Panc1 (cell line): ENCODE results near the gene PPP1R36. TPM values are rescaled to one million over a fixed set of nuclear protein-coding genes. Genes with fewer than 3 reads are reported as not detected.
A peak's percentile ranks its signal among the peaks of the same experiment; 100 is the strongest.

ENCODE experiments used
- ATAC-seq: fragments of 200-7000 bp; cut with Tn5 transposase; 2 replicates; pipeline ENCODE4 v1.9.1; 2020; ENCODE audit warnings: mild to moderate bottlenecking, moderate library complexity
- BruUV-seq: library from RNA; stranded (reverse); fragments of 400-500 nt; replicated peaks from 2 replicates; lab custom pipeline; 2021; lab: Mats Ljungman, UMichigan
- CTCF ChIA-PET: fragments of 300-600 bp; sonication (Branson Sonifier 250); formaldehyde crosslinking; loops from one replicate; lab custom pipeline; 2022; ENCODE audit warnings: antibody characterized with exemption; lab: Charles Lee
- POLR2A ChIA-PET: fragments of 300-600 bp; sonication (Branson Sonifier 250); formaldehyde crosslinking; loops from one replicate; lab custom pipeline; 2022; ENCODE audit warnings: antibody characterized with exemption; lab: Charles Lee
- DNase-seq: peaks from one replicate; pipeline ENCODE4 v3.0.0-alpha.2; 2010; ENCODE audit warnings: low read depth, low spot score
- H3K27ac ChIP-seq: 2 replicates; pipeline ENCODE4 v1.5.1; 2011; ENCODE audit warnings: mild to moderate bottlenecking, low read length, inconsistent platforms
- H3K27me3 ChIP-seq: fragments of 200-500 bp; sonication (Bioruptor generic); 2 replicates; pipeline ENCODE4 v1.6.0; 2014; ENCODE audit warnings: low read length, inconsistent platforms; ENCODE audit not compliant: control insufficient read depth, insufficient read depth
- H3K36me3 ChIP-seq: fragments of 200-500 bp; sonication (Bioruptor generic); 2 replicates; pipeline ENCODE4 v1.5.1; 2014; ENCODE audit warnings: inconsistent platforms, mild to moderate bottlenecking, low read length, moderate library complexity; ENCODE audit not compliant: control insufficient read depth, insufficient read depth
- H3K4me1 ChIP-seq: 2 replicates; pipeline ENCODE4 v1.5.1; 2011; ENCODE audit warnings: inconsistent platforms, mild to moderate bottlenecking, low read length, moderate library complexity; ENCODE audit not compliant: control insufficient read depth, insufficient read depth
- H3K4me3 ChIP-seq, 2 experiments: 2 replicates each; pipeline ENCODE4 v1.5.1; 2011 to 2012; ENCODE audit warnings: low read depth in 2 of 2, low read length in 2 of 2, mild to moderate bottlenecking in 2 of 2, inconsistent platforms in 1 of 2, moderate library complexity in 1 of 2
- H3K9me3 ChIP-seq: fragments of 200-500 bp; sonication (Bioruptor generic); 2 replicates; pipeline ENCODE4 v1.5.1; 2014; ENCODE audit warnings: low read depth, mild to moderate bottlenecking, inconsistent platforms, low read length, moderate library complexity; ENCODE audit not compliant: control insufficient read depth, insufficient read depth
- CTCF ChIP-seq: fragments of 450-650 bp; IDR thresholded peaks from 2 replicates; pipeline ENCODE4 v1.5.1; 2017; ENCODE audit warnings: mild to moderate bottlenecking
- POLR2AphosphoS5 ChIP-seq: IDR thresholded peaks from 2 replicates; pipeline ENCODE4 v1.6.1; 2012; ENCODE audit warnings: mild to moderate bottlenecking, low read depth, low read length, moderate library complexity
- REST ChIP-seq, 2 experiments: IDR thresholded peaks; 2 replicates each; pipeline ENCODE4 v1.6.1; 2011 to 2012; ENCODE audit warnings: low read depth in 2 of 2, control low read depth in 1 of 2, low read length in 1 of 2, mild to moderate bottlenecking in 1 of 2, moderate library complexity in 1 of 2; ENCODE audit not compliant: insufficient read depth in 1 of 2
- SIN3A ChIP-seq: IDR thresholded peaks from 2 replicates; pipeline ENCODE4 v1.6.1; 2012; ENCODE audit warnings: low read depth, mild to moderate bottlenecking, low read length, moderate library complexity, borderline replicate concordance; ENCODE audit not compliant: insufficient read depth
- TCF7L2 ChIP-seq: IDR thresholded peaks from 2 replicates; pipeline ENCODE4 v1.6.1; 2011; ENCODE audit warnings: mild to moderate bottlenecking, low read depth, low read length, inconsistent platforms
- in situ Hi-C: cut with HindIII; loops from 2 replicates; pipeline ENCODE4 v1.10.0; 2016; ENCODE audit warnings: low sequenced_read_pairs, low pct_unique_long_range_greater_than_20kb
- intact Hi-C: fragments of 100-400 bp; cut with micrococcal nuclease; formaldehyde crosslinking; loops from one replicate; pipeline ENCODE4 v1.10.0; 2022; ENCODE audit not compliant: unreplicated experiment
- total RNA-seq: library from RNA; stranded (reverse); gene quantifications from one replicate; pipeline ENCODE4 v1.2.1, GENCODE V29; 2021; ENCODE audit not compliant: unreplicated experiment

PPP1R36 gene
- total RNA-seq, 1 experiment from 2014 or later = 0.69 TPM

DNA sequence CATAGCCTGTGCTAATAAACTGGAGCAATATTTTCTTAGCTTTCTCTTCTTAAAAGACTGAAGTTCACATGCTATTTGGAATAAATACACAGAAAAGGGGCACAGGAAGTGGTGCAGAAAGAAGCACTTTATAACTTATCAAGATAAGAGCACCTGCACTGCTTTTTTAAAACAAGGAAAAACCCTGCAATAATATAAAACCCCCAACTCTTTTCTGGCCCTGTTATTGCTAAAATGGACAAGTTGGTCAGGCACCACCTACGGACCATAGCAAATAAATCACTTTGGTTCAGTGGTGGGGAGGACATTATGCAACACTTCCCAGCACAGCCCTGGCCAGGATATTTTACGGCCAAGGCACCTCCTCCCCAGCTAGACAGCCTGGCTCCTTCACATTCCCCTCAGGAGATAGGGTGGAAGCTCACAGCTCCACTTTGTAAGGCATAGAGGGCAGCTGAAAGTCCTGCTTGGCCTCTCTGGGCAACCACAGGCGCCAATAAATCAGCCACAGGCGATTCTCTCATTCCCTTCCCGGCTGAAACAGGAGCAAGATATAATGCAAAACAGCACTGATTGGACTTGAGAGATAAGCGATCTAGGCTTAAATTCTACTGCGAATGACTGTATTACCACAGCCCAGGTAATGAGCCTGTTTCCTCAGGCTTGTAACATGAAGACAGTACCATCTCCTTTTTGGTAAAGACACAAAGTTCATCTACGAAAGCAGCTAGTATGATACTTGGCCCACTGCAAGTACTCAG lies 48.2 kb upstream of the PPP1R36 start:
- CTCF ChIA-PET = no interaction called here
- no peak for DNase-seq
- BruUV-seq = TSS peak; percentile 60
- H3K27ac ChIP-seq = peak overlapping the region; percentile 94
- H3K4me3 ChIP-seq = peak overlapping the region; percentile 83 to 94
- peaks cover 17% of the 10 kb centered on the region for H3K4me1 ChIP-seq
- peaks cover 11% of the 10 kb centered on the region; the same call in 1 of the 2 replicates for H3K36me3 ChIP-seq
- POLR2A ChIA-PET = no interaction called here
- no peaks in the 10 kb centered on the region for H3K9me3 ChIP-seq
- TF ChIP-seq REST (IDR thresholded peaks at IDR 0.05; ENCODE audit: insufficient read depth in 1 of 2, low read depth in 2 of 2, low read length in 1 of 2) (no peak), POLR2AphosphoS5 (no peak), SIN3A (no peak), CTCF (no peak), TCF7L2 (no peak)
- ATAC-seq = no peak
- intact Hi-C loops (no loop called here), in situ Hi-C loops (no loop called here)
- H3K27me3 ChIP-seq = no peaks in the 10 kb centered on the region

GRCh38 chr14:64502456-64502855 lies 47.3 kb upstream of the PPP1R36 start:
- no TSS peak for BruUV-seq
- H3K4me1 ChIP-seq = peaks cover 24% of the 10 kb centered on the region
- ChIA-PET POLR2A (interaction anchor here (0.6 kb wide), 1 partner anchor 1034 kb away, joined by 3 read pairs; no protein-coding TSS in a partner anchor), CTCF (no interaction called here)
- peak overlapping the region; percentile 94 for H3K27ac ChIP-seq
- peaks cover 9% of the 10 kb centered on the region; the same call in 1 of the 2 replicates for H3K36me3 ChIP-seq
- no peaks in the 10 kb centered on the region for H3K9me3 ChIP-seq
- DNase-seq = no peak
- H3K4me3 ChIP-seq = peak overlapping the region; percentile 83 to 94
- ATAC-seq = no peak
- TF ChIP-seq CTCF (no peak), SIN3A (no peak), REST (IDR thresholded peaks at IDR 0.05; ENCODE audit: insufficient read depth in 1 of 2, low read depth in 2 of 2, low read length in 1 of 2) (no peak), TCF7L2 (no peak), POLR2AphosphoS5 (no peak)
- intact Hi-C loops (no loop called here), in situ Hi-C loops (no loop called here)
- H3K27me3 ChIP-seq = no peaks in the 10 kb centered on the region
